ENCODE measurements around the gene REM2.

The REM2 gene

GRCh38 chr14:22877000-22877501, 6.0 kb upstream of the REM2 start:
- POLR2A ChIA-PET = interaction anchor here (1.2 kb wide), 1 partner anchor 9 kb away, joined by 3 read pairs; no protein-coding TSS in a partner anchor
- no peak for DNase-seq (ENCODE audit: extremely low spot score)
- CTCF ChIA-PET = no interaction called here
- no peak for TF ChIP-seq CTBP1 (IDR thresholded peaks at IDR 0.05; ENCODE audit: borderline replicate concordance)

GRCh38 chr14:22878271-22879246, 4.5 kb upstream of the REM2 start:
- no peak for DNase-seq (ENCODE audit: extremely low spot score)
- ChIA-PET CTCF (interaction anchor here (0.7 kb wide), 1 partner anchor 123 kb away, joined by 3 read pairs; no protein-coding TSS in a partner anchor), POLR2A (interaction anchor here (0.6 to 1.2 kb wide), 3 partner anchors 8 to 1315 kb away, joined by 3 read pairs; partner anchors contain the start of gene RBM23)
- TF ChIP-seq ARNT (IDR thresholded peaks at IDR 0.05) (no peak), FOXA1 (IDR thresholded peaks at IDR 0.05) (no peak), BHLHE40 (IDR thresholded peaks at IDR 0.05; ENCODE audit: borderline replicate concordance) (no peak)

- POLR2A ChIA-PET = interaction anchor here (2.1 kb wide), 1 partner anchor 9 kb away, joined by 9 read pairs; no protein-coding TSS in a partner anchor
- TF ChIP-seq PKNOX1 (IDR thresholded peaks at IDR 0.05) (no peak), LEF1 (IDR thresholded peaks at IDR 0.05; ENCODE audit: borderline replicate concordance) (no peak), SP1 (IDR thresholded peaks at IDR 0.05) (no peak), SUZ12 (IDR thresholded peaks at IDR 0.05) (no peak), NFRKB (IDR thresholded peaks at IDR 0.05) (no peak), CTBP1 (IDR thresholded peaks at IDR 0.05; ENCODE audit: borderline replicate concordance) (no peak), TARDBP (IDR thresholded peaks at IDR 0.05) (no peak), L3MBTL2 (conservative IDR thresholded peaks at IDR 0.05) (no peak), ARNT (IDR thresholded peaks at IDR 0.05) (no peak), ELF4 (IDR thresholded peaks at IDR 0.05) (no peak), ZNF384 (IDR thresholded peaks at IDR 0.05) (no peak), FOXM1 (IDR thresholded peaks at IDR 0.05; ENCODE audit: borderline replicate concordance) (no peak)
- CTCF ChIA-PET = interaction anchor here (0.6 to 3.3 kb wide), 3 partner anchors 9 to 311 kb away, joined by 6 to 30 read pairs (median 6); partner anchors contain the start of gene LRP10
- no peak for DNase-seq (ENCODE audit: extremely low spot score)
Observed at GRCh38 chr14:22882064-22882463, 958 bp upstream of the REM2 start.

- DNase-seq (ENCODE audit: extremely low spot score) = peak; percentile 38
- TF ChIP-seq SUZ12 (IDR thresholded peaks at IDR 0.05) = no peak
- TF ChIP-seq LEF1 (IDR thresholded peaks at IDR 0.05; ENCODE audit: borderline replicate concordance) = no peak
- TF ChIP-seq HDGF (IDR thresholded peaks at IDR 0.05; ENCODE audit: borderline replicate concordance) = no peak
- no peak for TF ChIP-seq FOXA1 (IDR thresholded peaks at IDR 0.05)
- no peak for TF ChIP-seq FOXM1 (IDR thresholded peaks at IDR 0.05; ENCODE audit: borderline replicate concordance)
- no peak for TF ChIP-seq SP1 (IDR thresholded peaks at IDR 0.05)
- ChIA-PET CTCF (interaction anchor here (0.6 to 3.3 kb wide), 5 partner anchors 10 to 326 kb away, joined by 3 to 30 read pairs (median 4); partner anchors contain the start of gene LRP10), POLR2A (interaction anchor here (0.8 to 2.1 kb wide), 3 partner anchors 9 to 212 kb away, joined by 3 to 9 read pairs (median 4); partner anchors contain the start of genes ACIN1 and C14orf119)
Observed at GRCh38 chr14:22882529-22883172, 371 bp upstream of the REM2 start.

GRCh38 chr14:22884076-22884737, 1.2 kb downstream of the REM2 start:
- ChIA-PET CTCF (interaction anchor here (0.7 to 3.3 kb wide), 3 partner anchors 12 to 235 kb away, joined by 3 to 30 read pairs (median 4); partner anchors contain the start of genes CEBPE and LRP10), POLR2A (interaction anchor here (0.8 to 3.7 kb wide), 4 partner anchors 9 to 211 kb away, joined by 3 to 37 read pairs (median 4); partner anchors contain the start of genes ACIN1, C14orf119 and LRP10)
- no peak for DNase-seq (ENCODE audit: extremely low spot score)
- TF ChIP-seq FOXK2 (IDR thresholded peaks at IDR 0.05) (no peak), CTBP1 (IDR thresholded peaks at IDR 0.05; ENCODE audit: borderline replicate concordance) (no peak), BHLHE40 (IDR thresholded peaks at IDR 0.05; ENCODE audit: borderline replicate concordance) (no peak), ELF4 (IDR thresholded peaks at IDR 0.05) (no peak), FOXA1 (IDR thresholded peaks at IDR 0.05) (no peak), SP1 (IDR thresholded peaks at IDR 0.05) (no peak), L3MBTL2 (conservative IDR thresholded peaks at IDR 0.05) (no peak), ZNF384 (IDR thresholded peaks at IDR 0.05) (no peak), ARNT (IDR thresholded peaks at IDR 0.05) (no peak), FOXM1 (IDR thresholded peaks at IDR 0.05; ENCODE audit: borderline replicate concordance) (no peak), LEF1 (IDR thresholded peaks at IDR 0.05; ENCODE audit: borderline replicate concordance) (no peak), PKNOX1 (IDR thresholded peaks at IDR 0.05) (no peak), NFRKB (IDR thresholded peaks at IDR 0.05) (no peak), SUZ12 (IDR thresholded peaks at IDR 0.05) (no peak), TARDBP (IDR thresholded peaks at IDR 0.05) (no peak), HDGF (IDR thresholded peaks at IDR 0.05; ENCODE audit: borderline replicate concordance) (no peak)
